Measurements from ENCODE around the gene SMIM36.
A peak's percentile ranks its signal among the peaks of the same experiment; 100 is the strongest.
"Not testable (repeated sequence)": the region's sequence is repeated elsewhere in the genome, so short reads cannot be mapped to it uniquely, and the experiment has no call there.

The SMIM36 gene

DNA sequence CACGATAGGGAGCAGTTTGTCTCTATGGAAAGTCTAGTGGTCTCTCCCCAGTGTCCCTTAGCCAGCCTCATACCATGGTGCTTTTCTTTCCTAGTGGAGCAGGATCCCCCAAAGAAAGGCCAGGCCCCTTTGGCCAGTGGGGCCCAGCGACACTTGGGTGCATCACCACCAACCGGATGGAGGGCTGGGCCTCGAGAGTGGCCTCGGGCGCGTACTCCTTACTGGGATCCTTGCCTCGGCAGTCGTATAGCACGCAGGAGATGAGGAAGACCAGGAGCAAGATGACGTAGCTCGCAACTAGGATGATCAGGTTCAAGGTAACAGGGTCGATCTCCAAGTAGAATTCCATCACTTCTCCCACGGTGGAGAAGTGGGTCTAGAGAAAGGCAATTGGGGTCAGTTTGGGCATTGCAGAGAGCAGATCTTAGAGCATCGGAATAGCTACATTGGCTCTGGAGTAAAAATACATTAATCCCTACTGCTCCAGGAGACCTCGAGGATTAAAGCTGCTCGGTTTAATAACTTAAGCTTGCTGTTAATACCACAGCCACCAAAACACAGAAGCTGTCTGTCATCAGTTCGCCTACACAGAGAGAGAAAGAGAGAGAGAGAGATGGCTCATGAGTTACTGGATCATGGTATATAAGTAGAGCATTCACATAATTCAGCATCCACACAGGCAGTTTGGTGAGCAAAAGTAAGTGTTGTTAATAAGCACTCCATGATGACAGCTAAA, at the start of gene SMIM36:
Gene SMIM36, minus strand, starts transcription at position 467 of the 736 bp plus-strand sequence.
- DNase-seq (ENCODE audit: low read depth in 2 of 2) = no peak

- DNase-seq (ENCODE audit: low read depth in 2 of 2) = no peak
Measured at GRCh38 chr17:55555772-55556171, 44.5 kb upstream of the SMIM36 start.

- DNase-seq (ENCODE audit: low read depth in 2 of 2) = no peak
Measured at GRCh38 chr17:55549140-55549539, 37.9 kb upstream of the SMIM36 start.

GRCh38 chr17:55546991-55547664, 35.9 kb upstream of the SMIM36 start:
- no peak for DNase-seq (ENCODE audit: low read depth in 2 of 2)

GRCh38 chr17:55546481-55546880, 35.2 kb upstream of the SMIM36 start:
- DNase-seq (ENCODE audit: low read depth in 2 of 2) = no peak

GRCh38 chr17:55545806-55546205, 34.6 kb upstream of the SMIM36 start:
- DNase-seq (ENCODE audit: low read depth in 2 of 2) = no peak

DNA sequence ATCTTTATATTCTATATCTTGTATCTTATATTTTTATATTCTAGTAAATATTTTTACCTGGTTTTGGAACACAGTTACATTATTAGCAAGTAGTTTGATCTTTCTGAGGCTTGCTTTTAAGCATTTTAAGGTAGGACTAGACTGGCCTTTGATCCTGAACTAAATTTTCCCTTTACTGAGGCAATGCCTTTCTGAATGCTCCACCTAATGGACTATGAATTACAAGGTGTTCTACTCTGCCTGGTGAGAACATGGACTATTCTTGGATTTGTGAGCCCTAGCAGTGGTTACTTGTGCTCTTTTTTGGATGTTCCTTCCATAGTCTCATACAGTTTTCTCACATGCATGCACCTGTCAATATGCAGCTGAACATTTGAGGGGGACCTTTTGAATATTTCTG, 32.5 kb upstream of the SMIM36 start:
- DNase-seq (ENCODE audit: low read depth in 2 of 2) = no peak

DNA sequence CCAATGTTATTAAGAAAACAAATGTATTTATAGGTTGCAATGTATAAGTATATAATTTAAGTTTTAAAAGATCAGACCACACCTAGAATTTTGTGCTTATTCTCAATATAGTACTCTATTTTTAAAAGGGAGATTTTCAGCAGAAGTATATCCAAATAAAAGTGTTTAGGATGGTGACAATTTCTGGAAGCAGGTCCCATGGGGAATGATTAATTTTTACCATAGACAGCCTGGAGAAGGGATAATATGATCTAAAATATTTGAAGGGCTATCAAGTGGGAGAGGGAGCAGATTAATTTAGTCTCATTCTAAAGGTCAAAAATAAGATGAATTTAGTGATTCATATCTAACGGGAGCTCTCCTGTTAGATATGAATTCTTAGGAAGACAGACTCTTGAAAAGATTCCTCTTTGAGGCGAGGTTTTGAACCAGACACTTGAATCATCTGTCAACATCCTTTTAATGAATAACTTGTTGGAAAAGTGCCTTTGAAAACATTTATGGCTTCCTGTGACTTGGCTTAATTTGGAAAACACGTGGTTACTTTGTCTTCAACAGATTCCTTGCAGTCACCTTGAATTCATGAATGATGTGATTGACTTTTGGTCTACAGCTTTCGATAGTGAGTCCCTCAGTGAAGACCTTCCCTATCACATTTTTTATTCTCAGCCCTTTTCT, 29.3 kb upstream of the SMIM36 start:
- peak; percentile 51 to 52 for DNase-seq (ENCODE audit: low read depth in 2 of 2)

DNA sequence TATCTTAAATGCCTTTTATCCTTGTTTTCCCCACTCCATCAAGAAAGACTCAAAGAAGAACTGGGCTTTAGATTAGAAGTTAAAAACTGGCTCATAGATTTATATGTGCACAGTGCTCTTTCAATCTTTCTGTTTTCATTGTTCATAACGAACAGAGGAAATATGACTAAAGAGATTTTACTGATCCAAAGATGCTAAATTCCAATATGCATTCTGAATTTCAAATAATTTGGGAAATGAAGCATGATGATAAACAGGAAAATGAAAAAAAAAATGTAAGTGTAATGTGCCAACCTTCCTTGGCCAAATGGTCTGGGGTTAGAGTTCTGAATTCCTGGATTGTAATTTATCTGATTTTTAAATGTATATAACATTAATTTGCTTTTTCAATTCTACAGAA, 25.0 kb upstream of the SMIM36 start:
- no peak for DNase-seq (ENCODE audit: low read depth in 2 of 2)

GRCh38 chr17:55533608-55534007, 22.4 kb upstream of the SMIM36 start:
- DNase-seq (ENCODE audit: low read depth in 2 of 2) = no peak

- DNase-seq (ENCODE audit: low read depth in 2 of 2) = no peak
Measured at GRCh38 chr17:55532670-55533069, 21.4 kb upstream of the SMIM36 start.

- DNase-seq (ENCODE audit: low read depth in 2 of 2) = no peak
Measured at GRCh38 chr17:55531053-55531728, 19.9 kb upstream of the SMIM36 start.

GRCh38 chr17:55530064-55530463, 18.8 kb upstream of the SMIM36 start:
- no peak for DNase-seq (ENCODE audit: low read depth in 2 of 2)

- peak in 1 of 2 experiments; percentile 44 for DNase-seq (ENCODE audit: low read depth in 2 of 2)
Measured at GRCh38 chr17:55527540-55528118, 16.4 kb upstream of the SMIM36 start.

DNA sequence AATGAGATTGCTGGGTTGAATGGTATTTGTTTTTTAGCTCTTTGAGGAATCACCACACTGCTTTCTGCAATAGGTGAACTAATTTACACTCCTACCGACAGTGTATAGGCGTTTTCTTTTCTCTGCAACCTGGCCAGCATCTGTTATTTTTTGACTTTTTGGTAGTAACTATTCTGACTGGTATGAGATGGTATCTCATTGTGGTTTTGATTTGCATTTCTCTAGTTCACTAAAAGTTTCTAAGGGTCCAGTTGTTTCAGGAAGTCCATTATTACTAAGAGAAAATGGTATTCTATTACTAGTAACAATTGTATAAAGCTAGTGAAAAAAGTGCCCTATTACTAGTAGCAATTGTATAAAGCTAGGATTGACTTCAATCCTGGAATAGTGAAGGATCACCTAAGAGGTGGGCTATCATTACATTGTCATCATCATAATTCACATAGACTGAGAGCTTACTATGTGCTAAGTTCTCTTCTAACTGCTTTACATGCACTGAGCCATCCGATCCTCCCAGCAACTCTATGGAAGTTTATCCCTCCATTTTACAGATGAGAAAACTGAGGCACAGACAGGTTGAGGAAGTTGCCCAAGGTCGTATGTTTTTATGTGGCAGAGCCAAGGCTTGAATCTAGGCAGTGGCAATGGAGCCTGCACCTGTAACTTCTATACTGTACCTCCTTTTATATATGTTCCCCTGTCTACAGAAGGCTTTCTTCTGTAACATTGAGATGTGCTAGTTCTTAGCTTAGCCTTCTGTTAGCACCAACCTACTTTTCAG, 13.4 kb upstream of the SMIM36 start:
- no peak for DNase-seq (ENCODE audit: low read depth in 2 of 2)

DNA sequence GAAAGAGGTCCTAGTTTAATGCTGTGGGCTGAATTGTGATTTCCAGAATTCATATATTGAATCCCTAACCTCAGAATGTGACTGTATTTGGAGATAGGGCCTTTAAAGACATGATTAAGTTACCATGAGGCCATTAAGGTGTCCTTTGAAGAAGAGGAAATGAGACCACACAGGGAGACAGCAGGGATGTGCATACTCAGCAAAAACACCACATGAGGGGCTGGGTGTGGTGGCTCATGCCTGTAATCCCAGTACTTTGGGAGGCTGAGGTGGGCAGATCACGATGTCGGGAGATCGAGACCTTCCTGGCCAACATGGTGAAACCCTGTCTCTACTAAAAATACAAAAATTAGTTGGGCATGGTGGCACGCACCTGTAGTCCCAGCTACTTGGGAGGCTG, 11.8 kb upstream of the SMIM36 start:
- DNase-seq (ENCODE audit: low read depth in 2 of 2) = not testable (repeated sequence)

DNA sequence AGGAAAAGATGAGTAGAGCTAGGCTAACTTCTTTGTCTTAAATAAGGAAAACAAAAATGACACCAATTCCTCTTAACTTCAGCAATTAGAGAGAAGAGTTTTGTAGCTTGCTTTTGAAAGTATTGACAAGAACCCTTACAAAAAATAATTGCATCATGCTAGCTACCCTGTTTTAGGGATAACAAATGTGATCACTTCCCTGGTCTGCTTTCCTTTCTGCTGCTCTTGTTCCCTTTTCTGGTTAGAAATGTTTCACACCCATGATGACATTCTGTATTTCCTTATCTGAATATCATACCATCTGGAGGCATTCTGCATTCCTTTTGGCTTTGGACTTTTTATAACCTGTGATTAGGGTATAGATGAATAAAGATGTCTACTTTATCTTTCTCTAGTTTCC, 9.9 kb upstream of the SMIM36 start:
- no peak for DNase-seq (ENCODE audit: low read depth in 2 of 2)

DNA sequence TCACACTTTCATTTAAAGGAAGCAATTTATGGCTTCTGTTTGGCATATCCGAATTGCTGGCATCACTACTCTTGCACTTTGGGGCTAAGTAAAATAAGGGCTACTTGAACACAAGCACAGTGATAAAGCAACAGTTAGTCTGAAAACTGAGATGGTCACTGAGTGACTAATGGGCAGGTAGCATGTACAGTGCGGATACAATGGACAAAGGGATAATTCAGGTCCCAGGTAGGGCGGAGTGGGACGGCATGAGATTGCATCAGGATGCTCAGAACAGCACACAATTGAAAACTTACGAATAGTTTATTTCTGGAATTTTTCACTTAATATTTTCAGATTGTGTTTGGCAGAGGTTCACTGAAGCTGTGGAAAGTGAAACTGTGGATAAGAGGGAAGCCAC, 9.2 kb upstream of the SMIM36 start:
- no peak for DNase-seq (ENCODE audit: low read depth in 2 of 2)

DNA sequence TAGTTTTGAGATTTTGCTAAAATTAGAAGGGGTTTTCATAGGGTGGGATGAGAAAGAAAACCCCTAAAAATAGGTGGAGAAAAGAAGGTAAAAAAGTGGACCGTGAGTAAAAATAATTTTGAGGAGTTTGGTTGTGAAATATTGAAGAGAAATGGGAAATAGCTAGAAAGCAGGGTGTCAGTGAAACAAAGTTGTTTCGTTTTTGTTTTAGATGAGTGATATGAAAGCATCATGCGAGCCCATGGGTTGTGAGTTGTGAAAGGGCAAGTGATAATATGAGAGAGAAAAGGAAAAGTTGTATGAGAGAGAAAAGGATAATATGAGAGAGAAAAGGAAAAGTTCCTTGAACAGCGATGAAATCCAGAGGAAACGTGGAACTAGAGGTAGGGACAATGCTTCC, 7.3 kb upstream of the SMIM36 start:
- no peak for DNase-seq (ENCODE audit: low read depth in 2 of 2)

DNA sequence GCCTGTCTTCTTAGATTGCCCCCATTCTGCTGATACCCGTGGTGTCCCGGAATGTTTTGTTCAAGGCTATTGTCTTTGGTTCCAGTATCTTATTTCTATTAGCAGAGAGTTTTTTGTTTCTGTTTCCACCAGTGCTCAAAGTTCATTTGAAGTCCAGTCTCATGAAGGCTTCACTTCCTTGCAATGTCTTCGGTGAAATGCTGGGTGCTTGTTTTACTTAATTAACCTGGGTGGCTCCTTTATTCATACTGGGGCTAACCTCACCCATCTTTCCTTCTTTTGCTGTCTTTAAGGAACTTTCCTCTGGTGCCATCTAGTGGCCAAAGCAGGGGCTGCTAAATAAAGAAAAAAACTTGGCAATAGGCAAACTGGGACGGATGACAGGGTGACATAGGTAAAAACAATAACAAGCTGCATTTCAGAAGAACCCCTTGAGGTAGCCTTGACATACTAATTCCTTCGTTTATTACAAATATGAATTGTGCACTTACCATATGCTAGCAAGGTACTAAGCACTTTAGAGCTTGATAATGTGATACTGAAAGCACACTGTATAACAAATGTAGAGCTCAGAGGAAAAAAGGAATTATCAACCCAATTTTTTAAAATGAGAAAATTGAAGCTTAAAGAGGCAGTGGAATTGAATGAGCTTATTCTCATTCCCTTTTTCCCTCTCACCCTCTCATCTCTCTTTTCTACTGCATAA, 2.8 kb upstream of the SMIM36 start:
- DNase-seq (ENCODE audit: low read depth in 2 of 2) = peak in 1 of 2 experiments; percentile 38

Data from fibroblast of skin of left quadriceps (primary cell).